GM19043 (cell line): Measurements from ENCODE around the gene DHRS11.

Experiments used
- ATAC-seq: cut with Tn5 transposase; IDR thresholded peaks from one replicate; pipeline ENCODE4 v1.9.1; 2021; ENCODE audit warnings: low read depth; ENCODE audit not compliant: unreplicated experiment

DHRS11 gene

GRCh38 chr17:36643086-36643685 lies 51.5 kb downstream of the DHRS11 start:
- ATAC-seq, result no peak

GRCh38 chr17:36645422-36645821 lies 53.7 kb downstream of the DHRS11 start:
- ATAC-seq, result no peak

- no peak for ATAC-seq
Measured at GRCh38 chr17:36647636-36648035, 56.0 kb downstream of the DHRS11 start.

- no peak for ATAC-seq
Measured at GRCh38 chr17:36650096-36650775, 58.6 kb downstream of the DHRS11 start.
